ENCODE measurements around the gene OTUB2. TPM values are rescaled to one million over a fixed set of nuclear protein-coding genes. Genes with fewer than 3 reads are reported as not detected.

OTUB2 gene
- total RNA-seq, 2 experiments from 2014 or later: 1.6 to 1.7 TPM

- H3K36me3 Mint-ChIP-seq (ENCODE audit: low read depth): no peaks in the 10 kb centered on the region
- no peaks in the 10 kb centered on the region for H3K9me3 Mint-ChIP-seq
- no peak for DNase-seq
- H3K27me3 Mint-ChIP-seq (ENCODE audit: low read depth): no peaks in the 10 kb centered on the region
- CTCF ChIA-PET: interaction anchor here (0.6 kb wide), 1 partner anchor 11 kb away, joined by 3 read pairs; no protein-coding TSS in a partner anchor
- H3K4me3 Mint-ChIP-seq: no peak overlapping the region
- peaks cover 2% of the 10 kb centered on the region for H3K4me1 Mint-ChIP-seq (ENCODE audit: low read depth)
- H3K27ac Mint-ChIP-seq: no peak overlapping the region
- intact Hi-C loops (cut with micrococcal nuclease): no loop called here
These were observed 39.2 kb upstream of the OTUB2 start for GRCh38 chr14:93986955-93987354.

GRCh38 chr14:93987376-93987775, 38.8 kb upstream of the OTUB2 start:
- intact Hi-C loops (cut with micrococcal nuclease): no loop called here
- no peak for DNase-seq
- CTCF ChIA-PET: no interaction called here
- no peak overlapping the region for H3K4me3 Mint-ChIP-seq
- H3K9me3 Mint-ChIP-seq: no peaks in the 10 kb centered on the region
- H3K4me1 Mint-ChIP-seq (ENCODE audit: low read depth): peaks cover 2% of the 10 kb centered on the region
- no peak overlapping the region for H3K27ac Mint-ChIP-seq
- H3K27me3 Mint-ChIP-seq (ENCODE audit: low read depth): no peaks in the 10 kb centered on the region
- no peaks in the 10 kb centered on the region for H3K36me3 Mint-ChIP-seq (ENCODE audit: low read depth)

GRCh38 chr14:93987815-93988476, 38.2 kb upstream of the OTUB2 start:
- no peak overlapping the region for H3K4me3 Mint-ChIP-seq
- CTCF ChIA-PET: no interaction called here

GRCh38 chr14:93989939-93990338, 36.2 kb upstream of the OTUB2 start:
- no peak overlapping the region for H3K4me3 Mint-ChIP-seq
- DNase-seq: no peak
- H3K27me3 Mint-ChIP-seq (ENCODE audit: low read depth): no peaks in the 10 kb centered on the region
- no peaks in the 10 kb centered on the region for H3K9me3 Mint-ChIP-seq
- no peaks in the 10 kb centered on the region for H3K36me3 Mint-ChIP-seq (ENCODE audit: low read depth)
- intact Hi-C loops (cut with micrococcal nuclease): no loop called here
- CTCF ChIA-PET: interaction anchor here (0.9 to 1.1 kb wide), 2 partner anchors 15 to 21 kb away, joined by 3 to 4 read pairs; no protein-coding TSS in a partner anchor
- no peak overlapping the region for H3K27ac Mint-ChIP-seq
- H3K4me1 Mint-ChIP-seq (ENCODE audit: low read depth): peaks cover 3% of the 10 kb centered on the region

More at GRCh38 chr14:93987815-93988476, 38.2 kb upstream of the OTUB2 start:
- Mint-ChIP-seq H3K4me1 (ENCODE audit: low read depth) (peaks cover 2% of the 10 kb centered on the region), H3K27ac (no peak overlapping the region), H3K9me3 (no peaks in the 10 kb centered on the region), H3K36me3 (ENCODE audit: low read depth) (no peaks in the 10 kb centered on the region), H3K27me3 (ENCODE audit: low read depth) (no peaks in the 10 kb centered on the region)
- no peak for DNase-seq
- intact Hi-C loops (cut with micrococcal nuclease): no loop called here

DNA sequence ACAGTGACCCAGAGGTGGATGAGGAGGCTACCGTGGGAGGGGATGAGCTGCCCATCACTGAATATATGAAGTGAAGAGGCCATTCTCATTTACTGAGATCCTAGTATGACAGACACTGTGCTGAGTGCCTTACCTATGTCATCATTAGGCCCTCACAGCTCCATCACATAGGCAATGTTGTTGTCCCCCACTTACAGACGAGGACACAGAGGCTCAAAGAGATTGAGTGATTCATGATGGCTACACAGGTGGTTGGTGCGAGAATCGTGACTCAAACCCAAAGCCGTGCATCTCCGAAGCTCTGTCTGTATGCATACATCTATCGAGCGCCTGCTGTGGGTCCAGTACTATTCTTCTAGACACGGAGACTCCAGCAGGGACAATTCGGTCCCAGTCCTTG, 34.9 kb upstream of the OTUB2 start:
- DNase-seq: no peak

GRCh38 chr14:93991649-93992048, 34.5 kb upstream of the OTUB2 start:
- no peak for DNase-seq
- H3K36me3 Mint-ChIP-seq (ENCODE audit: low read depth): no peaks in the 10 kb centered on the region
- intact Hi-C loops (cut with micrococcal nuclease): no loop called here
- no peak overlapping the region for H3K4me3 Mint-ChIP-seq
- no peaks in the 10 kb centered on the region for H3K27me3 Mint-ChIP-seq (ENCODE audit: low read depth)
- peaks cover 13% of the 10 kb centered on the region for H3K4me1 Mint-ChIP-seq (ENCODE audit: low read depth)
- no peaks in the 10 kb centered on the region for H3K9me3 Mint-ChIP-seq
- CTCF ChIA-PET: interaction anchor here (1.0 to 15.7 kb wide), 5 partner anchors 8 to 52 kb away, joined by 3 to 384 read pairs (median 5); no protein-coding TSS in a partner anchor
- H3K27ac Mint-ChIP-seq: no peak overlapping the region

More for the DNA sequence above, 34.9 kb upstream of the OTUB2 start:
- H3K27me3 Mint-ChIP-seq (ENCODE audit: low read depth): no peaks in the 10 kb centered on the region
- H3K36me3 Mint-ChIP-seq (ENCODE audit: low read depth): no peaks in the 10 kb centered on the region
- no peak overlapping the region for H3K4me3 Mint-ChIP-seq
- CTCF ChIA-PET: interaction anchor here (1.0 to 15.7 kb wide), 5 partner anchors 8 to 52 kb away, joined by 3 to 384 read pairs (median 5); no protein-coding TSS in a partner anchor
- peaks cover 13% of the 10 kb centered on the region for H3K4me1 Mint-ChIP-seq (ENCODE audit: low read depth)
- no peak overlapping the region for H3K27ac Mint-ChIP-seq
- intact Hi-C loops (cut with micrococcal nuclease): no loop called here
- H3K9me3 Mint-ChIP-seq: no peaks in the 10 kb centered on the region

- no peak for DNase-seq
- intact Hi-C loops (cut with micrococcal nuclease): no loop called here
- Mint-ChIP-seq H3K4me3 (no peak overlapping the region), H3K36me3 (ENCODE audit: low read depth) (no peaks in the 10 kb centered on the region), H3K9me3 (no peaks in the 10 kb centered on the region), H3K27me3 (ENCODE audit: low read depth) (no peaks in the 10 kb centered on the region), H3K27ac (no peak overlapping the region), H3K4me1 (ENCODE audit: low read depth) (peaks cover 22% of the 10 kb centered on the region)
- CTCF ChIA-PET: interaction anchor here (2.0 to 15.7 kb wide), 2 partner anchors 8 to 54 kb away, joined by 11 to 384 read pairs; no protein-coding TSS in a partner anchor
These were observed 32.8 kb upstream of the OTUB2 start for GRCh38 chr14:93993382-93993781.

DNA sequence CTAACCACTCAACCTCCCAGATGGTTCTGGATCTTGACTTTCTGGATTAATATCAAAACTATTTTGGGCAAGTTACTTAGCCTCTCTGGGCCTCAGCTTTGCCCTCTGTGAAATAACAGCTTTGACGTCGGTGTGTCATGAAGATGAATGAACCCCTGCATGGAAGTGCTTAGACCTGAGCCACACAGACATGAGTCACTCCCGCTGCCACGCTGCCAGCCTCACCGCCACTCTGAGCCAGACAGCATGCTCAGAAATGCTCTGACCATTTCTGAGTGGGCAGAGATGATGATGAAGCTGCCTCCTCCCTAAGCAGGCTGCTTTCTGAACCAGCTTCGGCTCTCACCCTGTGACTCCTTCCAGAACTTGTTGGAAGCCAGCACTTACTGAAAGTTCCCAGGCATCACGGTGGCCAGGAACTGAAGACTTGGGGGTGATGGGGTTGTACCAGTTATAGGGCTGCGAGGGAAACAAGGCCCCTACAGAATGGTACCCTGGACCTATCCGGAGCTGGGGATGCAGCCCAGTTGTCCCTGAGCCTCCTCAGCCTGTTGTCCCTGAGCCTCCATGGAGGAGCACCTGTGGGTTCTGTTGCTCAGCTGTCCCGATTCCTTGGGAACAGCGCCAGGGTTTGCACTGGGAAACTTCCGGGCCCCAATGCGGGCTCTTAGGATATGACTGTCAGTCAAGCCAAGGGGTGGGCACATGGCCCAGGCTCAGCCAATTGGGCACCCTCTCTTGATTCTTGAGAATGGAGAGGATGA, 31.0 kb upstream of the OTUB2 start:
- H3K9me3 Mint-ChIP-seq: no peaks in the 10 kb centered on the region
- DNase-seq: peak; percentile 68
- H3K27ac Mint-ChIP-seq: no peak overlapping the region
- peaks cover 22% of the 10 kb centered on the region for H3K4me1 Mint-ChIP-seq (ENCODE audit: low read depth)
- CTCF ChIA-PET: interaction anchor here (1.5 to 15.7 kb wide), 2 partner anchors 41 to 56 kb away, joined by 4 to 384 read pairs; no protein-coding TSS in a partner anchor
- H3K36me3 Mint-ChIP-seq (ENCODE audit: low read depth): no peaks in the 10 kb centered on the region
- no peak overlapping the region for H3K4me3 Mint-ChIP-seq
- intact Hi-C loops (cut with micrococcal nuclease): loop anchor here (1.0 kb wide), 1 partner anchor 17 kb away; no protein-coding TSS in a partner anchor
- H3K27me3 Mint-ChIP-seq (ENCODE audit: low read depth): no peaks in the 10 kb centered on the region

DNA sequence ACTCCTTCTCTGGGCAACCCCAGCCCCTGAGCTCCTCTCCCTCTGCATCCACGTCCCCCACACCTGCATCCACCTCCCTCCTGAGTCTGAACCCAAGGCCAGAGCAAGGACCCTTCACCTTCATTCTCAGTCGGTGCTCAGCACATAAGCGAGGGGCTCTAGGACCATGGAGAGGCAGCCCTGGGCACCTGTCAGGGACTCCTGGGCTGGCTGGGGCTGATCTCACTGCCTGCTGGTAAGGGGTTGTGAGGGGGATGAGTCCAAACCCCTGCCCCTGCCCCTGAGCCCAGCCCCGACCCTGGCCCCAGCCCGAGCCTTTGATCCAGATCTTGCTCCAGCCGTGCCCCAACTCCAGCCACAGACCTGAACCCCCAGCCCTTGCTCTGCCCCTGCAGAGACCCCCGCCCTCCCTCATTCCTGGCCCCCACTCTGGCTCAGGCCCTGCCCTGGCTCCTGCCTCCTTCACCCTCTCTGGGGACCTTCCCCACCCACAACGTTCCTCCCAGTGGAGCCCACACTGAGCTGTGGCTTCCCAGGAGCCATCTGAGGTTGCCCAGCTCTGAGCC, 29.9 kb upstream of the OTUB2 start:
- intact Hi-C loops (cut with micrococcal nuclease): no loop called here
- no peak for DNase-seq
- Mint-ChIP-seq H3K27ac (no peak overlapping the region), H3K27me3 (ENCODE audit: low read depth) (no peaks in the 10 kb centered on the region), H3K4me1 (ENCODE audit: low read depth) (peaks cover 20% of the 10 kb centered on the region), H3K36me3 (ENCODE audit: low read depth) (no peaks in the 10 kb centered on the region), H3K9me3 (no peaks in the 10 kb centered on the region), H3K4me3 (no peak overlapping the region)
- CTCF ChIA-PET: interaction anchor here (0.9 to 15.7 kb wide), 3 partner anchors 8 to 57 kb away, joined by 3 to 384 read pairs (median 4); no protein-coding TSS in a partner anchor

- Mint-ChIP-seq H3K4me1 (ENCODE audit: low read depth) (peaks cover 28% of the 10 kb centered on the region), H3K9me3 (no peaks in the 10 kb centered on the region), H3K4me3 (no peak within 1 kb of the TSS), H3K27me3 (ENCODE audit: low read depth) (no peaks in the 10 kb centered on the region), H3K36me3 (ENCODE audit: low read depth) (no peaks in the 10 kb centered on the region), H3K27ac (no peak within 1 kb of the TSS)
- CTCF ChIA-PET: interaction anchor here (0.5 to 15.7 kb wide), 5 partner anchors 8 to 58 kb away, joined by 3 to 384 read pairs (median 4); no protein-coding TSS in a partner anchor
- peak; percentile 41 for DNase-seq
- intact Hi-C loops (cut with micrococcal nuclease): no loop called here
These were observed 29.1 kb upstream of the OTUB2 start, which contains the start of gene CCDC197 for GRCh38 chr14:93997082-93997481. CCDC197 (plus strand) TSS chr14:93997301; CDS start chr14:93998132, 831 bp downstream.

- CTCF ChIA-PET: interaction anchor here (0.5 to 15.7 kb wide), 8 partner anchors 12 to 171 kb away, joined by 3 to 384 read pairs (median 5); no protein-coding TSS in a partner anchor
- intact Hi-C loops (cut with micrococcal nuclease): no loop called here
- peaks cover 29% of the 10 kb centered on the region for H3K4me1 Mint-ChIP-seq (ENCODE audit: low read depth)
- no peak overlapping the region for H3K4me3 Mint-ChIP-seq
- no peaks in the 10 kb centered on the region for H3K27me3 Mint-ChIP-seq (ENCODE audit: low read depth)
- H3K36me3 Mint-ChIP-seq (ENCODE audit: low read depth): no peaks in the 10 kb centered on the region
- no peak overlapping the region for H3K27ac Mint-ChIP-seq
- no peaks in the 10 kb centered on the region for H3K9me3 Mint-ChIP-seq
- DNase-seq: no peak
These were observed 27.9 kb upstream of the OTUB2 start for GRCh38 chr14:93997916-93998870.

Data from activated naive CD4-positive, alpha-beta T cell treated with anti-CD3 and anti-CD28 coated beads for 36 hours (primary cell).